Coronary artery (tissue), 2 donors: ENCODE measurements around the gene CTAGE15.
"Not testable (repeated sequence)": the region's sequence is repeated elsewhere in the genome, so short reads cannot be mapped to it uniquely, and the experiment has no call there.

Experiments
- DNase-seq: peaks from one replicate; pipeline ENCODE4 v3.0.0-alpha.2; 2017; ENCODE audit warnings: low spot score
- H3K27ac ChIP-seq, 2 donors: fragments of 200-600 bp; sonication (generic); one replicate each; pipeline ENCODE4 v1.5.1; 2016 to 2019
- H3K4me3 ChIP-seq: fragments of 200-600 bp; sonication (generic); 2 replicates; pipeline ENCODE4 v1.5.1; 2016; ENCODE audit warnings: mild to moderate bottlenecking, moderate library complexity

Gene CTAGE15, protein sequence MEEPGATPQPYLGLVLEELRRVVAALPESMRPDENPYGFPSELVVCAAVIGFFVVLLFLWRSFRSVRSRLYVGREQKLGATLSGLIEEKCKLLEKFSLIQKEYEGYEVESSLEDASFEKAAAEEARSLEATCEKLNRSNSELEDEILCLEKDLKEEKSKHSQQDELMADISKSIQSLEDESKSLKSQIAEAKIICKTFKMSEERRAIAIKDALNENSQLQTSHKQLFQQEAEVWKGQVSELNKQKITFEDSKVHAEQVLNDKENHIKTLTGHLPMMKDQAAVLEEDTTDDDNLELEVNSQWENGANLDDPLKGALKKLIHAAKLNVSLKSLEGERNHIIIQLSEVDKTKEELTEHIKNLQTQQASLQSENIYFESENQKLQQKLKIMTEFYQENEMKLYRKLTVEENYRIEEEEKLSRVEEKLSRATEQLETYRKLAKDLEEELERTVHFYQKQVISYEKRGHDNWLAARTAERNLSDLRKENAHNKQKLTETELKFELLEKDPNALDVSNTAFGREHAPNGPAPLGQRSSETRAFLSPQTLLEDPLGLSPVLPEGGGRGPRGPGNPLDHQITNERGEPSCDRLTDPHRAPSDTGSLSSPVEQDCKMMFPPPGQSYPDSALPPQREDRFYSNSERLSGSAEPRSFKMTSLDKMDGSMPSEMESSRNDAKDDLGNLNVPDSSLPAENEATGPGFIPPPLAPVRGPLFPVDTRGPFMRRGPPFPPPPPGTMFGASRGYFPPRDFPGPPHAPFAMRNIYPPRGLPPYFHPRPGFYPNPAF

GRCh38 chr7:143571501-143571900, at the start of gene CTAGE15:
Gene CTAGE15, plus strand, starts transcription at chr7:143571801. Its CDS starts 17 bp downstream, at chr7:143571818.
- H3K4me3 ChIP-seq, H3K27ac ChIP-seq, DNase-seq: not testable (repeated sequence)

DNA sequence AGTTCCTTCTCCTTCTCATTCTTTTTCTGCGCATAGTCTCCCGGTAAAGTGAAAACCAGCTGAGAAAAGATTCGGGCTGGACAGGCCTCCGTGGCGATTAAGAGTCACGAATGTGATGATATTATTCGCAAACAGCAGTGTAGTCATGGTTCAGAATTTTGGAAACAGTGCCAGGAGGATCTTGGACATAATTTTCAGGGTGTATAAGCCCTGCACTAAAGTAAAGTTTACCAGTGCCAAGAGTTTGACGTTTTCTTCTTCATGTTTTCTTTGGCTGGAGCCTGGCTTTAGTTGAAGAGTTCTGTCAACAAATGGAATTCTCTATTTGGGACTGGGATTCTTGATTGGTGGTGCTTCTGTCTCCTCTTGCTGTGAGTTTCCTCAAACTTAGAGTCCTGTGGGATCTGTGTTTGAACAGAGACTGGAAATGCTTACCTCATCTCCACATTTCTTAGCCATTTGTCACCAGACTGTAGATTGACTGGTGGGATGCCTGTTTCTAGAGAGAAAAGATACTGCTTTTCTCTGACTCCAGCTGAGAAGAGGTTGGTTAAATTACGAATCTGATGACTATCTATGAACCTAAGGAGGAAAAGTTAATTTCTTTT, 49.2 kb upstream of the CTAGE15 start:
- not testable (repeated sequence) for H3K27ac ChIP-seq, DNase-seq, H3K4me3 ChIP-seq

DNA sequence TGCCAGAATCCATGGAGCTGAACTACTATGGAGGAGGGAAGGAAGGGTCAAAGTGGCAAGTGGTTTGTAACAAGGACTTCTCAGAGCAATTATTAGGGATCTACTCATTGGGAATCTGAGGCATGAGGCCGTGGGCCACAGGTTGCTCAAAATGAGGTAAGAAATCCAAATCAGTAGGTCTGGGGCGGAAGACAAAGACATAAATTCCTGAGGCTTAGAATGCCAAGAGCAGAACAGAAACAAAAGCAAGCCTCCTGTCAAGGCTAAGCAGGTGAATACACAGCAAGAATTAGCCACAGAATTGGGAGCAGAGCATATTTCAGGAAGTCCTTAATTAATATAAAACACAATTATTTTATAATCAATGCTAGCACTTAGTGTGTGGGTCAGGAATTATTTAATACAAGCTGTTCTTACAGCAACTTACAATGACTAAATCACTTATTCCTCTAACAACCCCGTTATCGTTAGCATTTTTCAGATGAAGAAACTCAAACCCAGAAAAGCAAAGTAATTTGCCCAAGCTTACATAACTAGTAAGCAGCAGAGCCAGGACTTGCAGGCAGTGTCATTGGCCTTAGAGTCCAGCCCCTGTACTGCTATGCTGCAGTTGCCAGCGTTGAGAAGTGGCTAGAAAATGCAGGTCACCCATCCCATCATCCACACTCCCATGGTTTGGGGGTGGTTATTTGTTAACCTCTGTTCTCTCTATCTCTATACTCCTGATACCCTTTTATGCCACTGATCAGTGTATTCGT, 40.3 kb upstream of the CTAGE15 start:
- H3K4me3 ChIP-seq, H3K27ac ChIP-seq, DNase-seq: not testable (repeated sequence)

- DNase-seq, H3K27ac ChIP-seq, H3K4me3 ChIP-seq: not testable (repeated sequence)
These were observed 39.7 kb upstream of the CTAGE15 start for GRCh38 chr7:143531932-143532331.

GRCh38 chr7:143533213-143533839, 38.3 kb upstream of the CTAGE15 start:
- H3K4me3 ChIP-seq, H3K27ac ChIP-seq, DNase-seq: not testable (repeated sequence)

DNA sequence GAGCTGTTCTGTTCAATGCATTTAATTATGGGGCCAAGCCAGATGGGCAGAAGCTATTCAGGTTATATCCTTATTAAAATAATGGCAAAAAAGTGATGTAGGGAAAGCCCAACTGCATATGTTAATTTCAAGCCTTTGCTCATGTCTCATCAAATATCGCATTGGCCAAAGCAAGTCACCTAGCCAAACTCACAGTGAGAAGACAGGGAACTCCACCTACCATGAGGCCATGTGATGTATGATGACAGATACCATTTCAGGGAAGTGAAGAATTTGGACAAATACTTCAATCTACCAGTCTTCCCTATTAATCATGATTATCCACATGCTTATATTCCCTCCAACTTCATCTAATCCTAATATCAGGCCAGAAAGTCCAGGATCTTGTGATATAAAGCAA, 35.2 kb upstream of the CTAGE15 start:
- not testable (repeated sequence) for H3K4me3 ChIP-seq, DNase-seq, H3K27ac ChIP-seq

- not testable (repeated sequence) for H3K4me3 ChIP-seq, H3K27ac ChIP-seq, DNase-seq
These were observed 28.1 kb upstream of the CTAGE15 start for GRCh38 chr7:143543288-143544038.

DNA sequence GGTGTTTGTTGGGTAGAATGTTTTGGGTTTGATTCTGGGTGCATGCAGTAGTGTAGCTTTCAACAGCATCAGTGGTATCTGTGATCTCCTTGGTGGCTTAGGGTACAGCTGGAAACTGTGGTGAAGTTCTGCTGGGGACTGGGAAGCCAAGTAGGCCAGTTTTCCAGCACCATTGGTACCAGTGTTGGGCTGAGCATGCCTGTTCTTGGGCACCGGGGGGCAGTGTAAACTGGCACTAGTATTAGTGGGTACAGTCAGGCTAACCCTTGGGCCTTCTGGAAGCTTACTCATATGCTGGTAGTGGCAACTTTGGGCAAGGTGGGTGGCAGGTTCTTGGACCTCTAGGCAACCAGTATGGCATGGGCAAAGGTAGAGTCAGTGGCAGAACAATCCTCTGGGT, 15.6 kb upstream of the CTAGE15 start:
- not testable (repeated sequence) for H3K27ac ChIP-seq, DNase-seq, H3K4me3 ChIP-seq

DNA sequence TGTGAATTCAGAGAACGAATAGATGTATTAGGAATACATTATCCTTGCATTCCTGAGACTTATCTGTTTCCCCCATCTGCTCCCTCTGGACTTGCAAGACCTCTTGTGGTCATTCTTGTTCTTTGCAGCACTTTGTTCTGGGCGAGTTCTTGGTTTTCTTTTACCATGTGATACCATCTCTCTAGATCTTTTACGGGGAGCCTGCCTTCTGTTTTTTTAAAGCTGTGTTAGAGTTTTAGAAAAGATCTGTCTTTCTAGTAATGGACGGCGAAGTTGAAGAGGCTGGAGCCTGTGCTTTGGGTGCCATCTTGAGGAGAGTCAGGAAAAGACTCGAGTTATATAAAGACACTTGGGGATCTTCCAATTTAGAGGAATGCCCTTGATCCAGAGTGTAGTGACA, 8.3 kb upstream of the CTAGE15 start:
- not testable (repeated sequence) for DNase-seq, H3K27ac ChIP-seq, H3K4me3 ChIP-seq

GRCh38 chr7:143566001-143566400, 5.6 kb upstream of the CTAGE15 start:
- H3K27ac ChIP-seq, DNase-seq, H3K4me3 ChIP-seq: not testable (repeated sequence)

DNA sequence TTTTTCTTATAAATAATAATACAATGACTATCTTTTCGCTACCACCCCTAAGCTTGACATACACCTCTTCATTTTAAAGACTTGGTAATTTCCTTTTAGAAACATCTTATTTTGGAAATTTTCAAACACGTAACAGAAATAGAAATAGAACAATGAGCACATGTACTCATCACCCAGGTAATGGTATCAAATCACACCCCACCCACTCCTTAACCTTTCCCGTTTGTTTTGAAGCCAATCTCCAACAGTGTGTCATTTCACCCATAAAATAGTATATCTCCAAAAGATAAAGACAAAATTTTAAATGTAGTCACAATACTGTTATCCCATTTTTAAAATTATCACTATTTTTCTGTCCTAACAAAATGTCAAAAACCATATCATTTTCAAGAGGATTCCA, 16.6 kb downstream of the CTAGE15 start:
- DNase-seq, H3K4me3 ChIP-seq, H3K27ac ChIP-seq: not testable (repeated sequence)

GRCh38 chr7:143589897-143590296, 18.3 kb downstream of the CTAGE15 start:
- H3K4me3 ChIP-seq, DNase-seq, H3K27ac ChIP-seq: not testable (repeated sequence)

DNA sequence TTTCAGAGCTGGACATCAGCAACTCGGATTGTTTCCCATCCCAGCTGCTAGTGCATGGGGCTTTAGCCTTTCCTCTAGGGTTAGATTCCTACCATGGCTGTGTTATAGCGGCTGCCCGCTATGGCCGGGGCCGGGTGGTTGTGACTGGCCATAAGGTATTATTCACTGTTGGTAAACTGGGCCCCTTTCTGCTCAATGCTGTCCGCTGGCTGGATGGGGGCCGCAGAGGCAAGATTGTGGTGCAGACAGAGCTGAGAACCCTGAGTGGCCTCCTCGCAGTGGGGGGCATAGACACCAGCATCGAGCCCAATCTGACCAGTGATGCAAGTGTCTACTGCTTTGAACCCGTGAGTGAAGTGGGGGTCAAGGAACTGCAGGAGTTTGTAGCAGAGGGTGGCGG, 26.5 kb downstream of the CTAGE15 start:
- H3K4me3 ChIP-seq, DNase-seq, H3K27ac ChIP-seq: not testable (repeated sequence)

DNA sequence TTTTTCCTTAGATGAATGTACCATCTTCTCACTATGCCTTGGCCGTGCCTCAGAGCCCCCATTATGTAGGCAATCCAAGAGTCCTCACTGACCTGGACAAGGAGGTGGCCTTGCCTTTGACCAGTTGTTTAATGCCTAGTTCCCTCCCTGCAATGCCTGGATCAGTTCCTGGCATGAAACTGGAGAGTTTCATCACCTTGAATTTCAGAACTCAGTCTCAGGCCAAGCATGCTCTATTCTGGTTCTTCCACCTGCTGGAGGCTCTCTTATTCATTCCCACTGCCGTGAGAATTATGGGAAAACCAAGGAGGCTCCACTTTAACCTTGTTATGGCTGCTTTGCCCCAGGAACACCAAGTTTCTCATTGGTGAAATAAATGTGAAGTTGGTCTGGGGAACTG, 31.9 kb downstream of the CTAGE15 start:
- H3K4me3 ChIP-seq, H3K27ac ChIP-seq, DNase-seq: not testable (repeated sequence)

GRCh38 chr7:143606088-143606487, 34.5 kb downstream of the CTAGE15 start:
- H3K4me3 ChIP-seq, DNase-seq, H3K27ac ChIP-seq: not testable (repeated sequence)

DNA sequence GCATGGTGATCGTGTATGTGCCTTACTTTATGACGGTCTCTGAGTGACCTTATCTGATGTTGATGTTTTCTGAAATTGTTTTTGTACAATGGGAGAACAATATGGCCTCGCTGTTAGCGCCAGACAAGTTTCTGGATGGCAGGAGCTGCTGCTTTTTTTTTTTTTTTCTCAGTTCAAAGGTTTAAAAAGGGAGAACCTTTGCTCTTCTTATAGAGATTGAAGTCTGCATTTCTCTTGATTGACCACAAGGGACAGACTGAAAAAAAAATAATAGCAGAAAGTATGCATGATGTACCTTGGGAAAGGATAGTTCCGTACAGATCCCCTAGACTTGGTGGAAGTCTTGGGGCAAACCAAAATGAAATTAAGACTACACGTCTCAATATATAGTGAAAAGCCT, 43.9 kb downstream of the CTAGE15 start:
- not testable (repeated sequence) for H3K4me3 ChIP-seq, DNase-seq, H3K27ac ChIP-seq

GRCh38 chr7:143617204-143617603, 45.6 kb downstream of the CTAGE15 start:
- H3K4me3 ChIP-seq, H3K27ac ChIP-seq, DNase-seq: not testable (repeated sequence)

GRCh38 chr7:143620058-143620457, 48.5 kb downstream of the CTAGE15 start:
- H3K27ac ChIP-seq, H3K4me3 ChIP-seq, DNase-seq: not testable (repeated sequence)
